Fibroblast of skin of back (primary cell): ENCODE data around the gene HMGA1.

Experiments used
- DNase-seq: peaks from one replicate; pipeline ENCODE4 v3.0.0-alpha.2; 2013

HMGA1 gene

DNA sequence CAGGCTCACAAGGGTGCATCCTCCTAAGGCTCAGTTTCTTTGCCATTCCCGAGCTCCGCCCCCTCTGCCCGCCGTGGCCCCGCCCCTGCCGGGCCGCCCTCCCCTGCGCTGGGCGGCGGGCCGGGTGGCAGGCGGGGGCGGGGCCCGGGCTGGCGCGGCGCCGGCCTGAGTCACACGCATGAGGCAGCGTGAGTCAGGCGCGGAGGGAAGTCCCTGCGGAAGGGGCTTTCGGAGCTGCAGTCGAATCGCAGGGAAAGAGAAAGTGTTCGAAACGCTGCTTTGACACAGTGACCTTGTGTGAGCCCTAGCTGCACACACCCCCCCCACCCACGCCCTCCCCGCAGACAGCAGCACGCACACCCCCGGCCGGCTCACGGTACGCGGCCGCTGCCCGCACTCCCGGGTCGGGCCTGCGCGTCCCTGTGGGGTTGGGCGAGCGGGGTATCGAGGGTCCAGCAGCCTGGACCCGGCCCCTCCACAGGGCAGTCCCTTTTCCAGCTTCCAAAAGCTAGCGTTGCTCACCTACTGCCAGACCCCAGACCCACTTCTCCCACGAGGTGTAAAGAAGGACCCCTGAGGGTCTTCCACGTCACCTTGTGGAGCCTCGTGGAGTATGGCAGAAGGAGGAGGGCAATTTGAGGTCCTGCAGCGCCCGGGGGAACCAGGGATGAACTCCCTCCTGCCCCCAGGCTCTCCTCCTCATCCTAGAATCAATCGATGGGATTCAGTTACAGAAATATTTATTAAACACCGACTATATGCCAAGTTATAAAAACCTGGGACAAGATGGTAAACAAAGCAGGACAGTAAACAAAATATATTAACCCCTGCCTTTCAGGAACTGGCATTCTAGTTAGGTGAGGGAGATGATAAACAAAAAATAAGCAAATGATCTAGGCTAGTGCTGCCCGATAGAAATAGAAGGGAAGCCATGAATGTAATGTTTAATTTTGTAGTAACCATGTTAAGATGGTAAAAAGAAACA is 12.4 kb upstream of the HMGA1 start:
- DNase-seq, result peak; percentile 94

DNA sequence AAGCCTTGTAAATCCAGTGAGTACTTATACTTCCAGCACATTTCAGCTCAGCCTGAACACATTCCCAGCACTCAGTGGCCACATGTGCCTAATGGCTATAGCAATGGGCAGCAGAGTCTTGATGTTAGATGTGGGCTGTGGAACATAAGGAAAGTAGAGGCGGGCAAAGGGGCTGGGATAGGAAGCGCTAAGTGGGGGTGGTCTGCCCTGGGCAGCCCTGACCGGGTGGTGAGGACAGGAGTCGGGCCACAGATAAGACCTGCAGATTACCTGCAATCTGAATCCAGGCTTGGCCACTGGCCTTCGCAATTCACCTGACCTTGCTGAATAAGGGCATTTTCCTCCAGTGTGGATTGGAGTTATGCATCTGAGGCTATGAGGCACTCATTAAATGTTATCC is 11.1 kb upstream of the HMGA1 start:
- no peak for DNase-seq

DNA sequence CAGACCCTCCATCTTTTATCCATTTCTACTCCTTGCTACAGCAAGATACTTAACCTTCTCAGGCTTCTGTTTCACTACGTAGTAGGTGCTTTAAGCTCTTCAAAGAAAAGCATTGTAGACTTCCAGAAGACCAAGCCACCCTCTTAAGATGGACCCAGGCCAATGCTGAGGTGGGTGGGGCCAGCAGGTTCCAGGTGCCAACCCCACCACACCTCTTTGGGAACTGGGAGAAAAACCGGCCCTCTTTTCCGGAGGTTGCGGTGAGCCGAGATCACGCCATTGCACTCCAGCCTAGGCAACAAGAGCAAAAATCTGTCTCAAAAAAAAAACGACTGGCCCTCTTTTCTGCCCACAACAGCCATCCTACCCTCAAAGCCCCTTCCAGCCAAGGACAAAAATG is 10.6 kb upstream of the HMGA1 start:
- no peak for DNase-seq

DNA sequence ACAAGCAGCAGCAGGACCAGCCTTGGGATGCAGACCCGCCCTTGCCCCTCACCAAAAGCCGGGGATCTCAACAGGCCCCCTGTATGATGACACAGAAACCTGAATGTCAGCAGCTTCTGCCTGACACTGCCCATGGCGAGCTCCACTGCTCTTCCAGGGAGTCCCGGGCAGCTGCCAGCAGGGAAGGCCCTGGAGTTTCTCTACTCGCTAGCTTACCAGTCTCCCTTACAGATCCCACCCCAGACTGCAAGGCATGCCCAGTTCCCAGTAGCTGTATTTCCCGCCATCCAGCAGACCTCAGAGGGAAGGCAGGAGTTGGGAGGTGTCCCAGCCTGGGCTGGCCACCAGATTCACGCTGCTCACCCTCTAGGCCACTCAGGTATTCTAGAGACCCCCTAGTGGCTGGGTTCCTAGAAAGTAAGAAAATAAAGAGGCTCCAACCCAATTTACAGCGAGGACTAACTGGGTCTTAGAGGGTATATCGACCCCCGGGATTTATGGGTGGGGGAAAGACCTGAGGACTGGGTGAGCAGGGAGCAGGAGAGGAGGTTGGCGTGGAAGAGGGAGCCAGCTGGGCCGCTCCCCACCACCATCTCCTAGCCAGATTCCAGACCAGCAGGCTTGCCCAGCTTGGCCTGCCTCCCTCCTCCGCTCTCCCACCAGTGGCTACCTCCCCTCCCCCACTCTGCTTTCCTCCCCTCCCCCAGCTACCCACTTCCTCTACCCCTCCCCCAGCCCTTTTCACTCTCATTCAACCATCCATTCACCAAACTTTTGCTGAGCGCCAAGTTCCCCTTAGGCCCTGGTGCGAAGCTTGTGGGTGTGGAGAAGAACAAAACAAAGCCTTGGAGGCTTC is 9.7 kb upstream of the HMGA1 start:
- DNase-seq, result no peak

DNA sequence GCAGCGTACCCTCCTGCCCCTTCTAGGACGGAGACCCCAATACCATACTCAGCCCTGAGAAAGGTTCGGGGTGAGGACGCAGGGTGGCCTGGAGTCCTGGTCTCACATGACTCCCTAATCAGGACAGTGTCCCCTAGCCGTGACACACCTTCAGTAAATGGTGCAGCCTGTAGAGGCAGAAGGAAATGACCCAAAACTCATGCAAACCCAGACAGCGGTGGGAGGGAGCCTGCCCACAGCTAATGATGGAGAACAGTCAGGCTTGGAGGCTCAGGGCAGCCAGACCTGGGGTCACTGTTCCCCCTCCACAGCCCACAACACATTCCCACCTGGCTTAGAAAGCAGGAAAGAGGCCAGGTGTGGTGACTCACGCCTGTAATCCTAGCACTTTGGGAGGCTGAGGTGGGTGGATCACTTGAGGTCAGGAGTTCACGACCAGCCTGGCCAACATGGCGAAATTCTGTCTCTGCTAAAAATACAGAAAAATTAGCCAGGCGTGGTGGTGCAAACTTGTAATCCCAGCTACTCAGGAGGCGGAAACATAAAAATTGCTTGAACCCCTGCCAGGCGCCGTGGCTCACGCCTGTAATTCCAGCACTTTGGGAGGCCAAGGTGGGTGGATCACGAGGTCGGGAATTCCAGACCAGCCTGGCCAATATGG is 8.8 kb upstream of the HMGA1 start:
- no peak for DNase-seq

DNA sequence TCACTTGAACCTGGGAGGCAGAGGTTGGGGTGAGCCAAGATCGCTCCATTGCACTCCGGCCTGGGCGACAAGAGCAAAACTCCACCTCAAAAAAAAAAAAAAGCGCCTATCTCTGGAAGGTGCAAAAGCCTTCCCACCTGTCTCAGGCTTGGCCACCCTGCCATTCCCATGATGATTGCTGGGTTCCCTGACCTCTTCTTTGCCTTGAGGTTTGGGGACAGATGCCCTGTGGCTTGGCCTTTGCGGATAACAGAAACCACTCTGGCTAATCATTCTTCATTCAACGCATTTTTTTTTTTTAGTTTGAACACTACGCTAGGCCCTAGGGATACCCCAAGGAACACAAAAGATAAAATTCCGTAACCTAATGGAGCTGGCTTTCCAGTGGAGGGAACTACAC is 6.8 kb upstream of the HMGA1 start:
- DNase-seq, result no peak

DNA sequence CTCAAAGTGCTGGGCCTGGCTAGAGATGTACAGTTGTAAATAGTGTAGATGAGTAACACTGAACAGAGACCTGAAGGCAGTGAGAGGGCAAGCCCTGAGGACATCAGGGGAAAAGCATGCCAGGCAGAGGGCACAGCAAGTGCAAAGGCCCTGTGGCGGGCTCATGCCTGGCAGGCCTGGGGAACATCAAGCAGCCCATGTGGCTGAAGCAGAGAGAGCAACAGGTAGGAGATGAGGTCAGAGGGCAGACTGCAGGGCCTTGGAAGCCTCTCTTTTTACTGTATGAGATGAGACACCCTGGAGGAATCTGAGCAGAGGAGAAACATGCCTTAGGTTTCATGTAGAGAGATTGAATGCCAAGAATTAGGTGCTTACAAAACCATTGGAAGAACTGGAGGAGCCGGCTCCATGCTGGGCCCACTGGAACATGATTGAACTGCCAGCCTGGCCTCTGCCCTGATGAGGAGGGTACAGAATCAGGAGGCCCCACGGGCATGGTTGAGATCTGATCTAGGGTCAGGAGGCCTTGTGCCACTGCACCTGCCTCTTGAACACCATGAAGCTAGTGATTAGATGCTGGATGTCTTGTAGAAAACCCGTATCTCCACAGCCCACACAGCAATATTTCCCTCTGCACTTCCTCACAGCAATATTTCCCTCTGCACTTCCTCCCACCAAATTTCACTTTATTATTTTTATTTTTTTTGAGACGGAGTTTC is 5.9 kb upstream of the HMGA1 start:
- no peak for DNase-seq

DNA sequence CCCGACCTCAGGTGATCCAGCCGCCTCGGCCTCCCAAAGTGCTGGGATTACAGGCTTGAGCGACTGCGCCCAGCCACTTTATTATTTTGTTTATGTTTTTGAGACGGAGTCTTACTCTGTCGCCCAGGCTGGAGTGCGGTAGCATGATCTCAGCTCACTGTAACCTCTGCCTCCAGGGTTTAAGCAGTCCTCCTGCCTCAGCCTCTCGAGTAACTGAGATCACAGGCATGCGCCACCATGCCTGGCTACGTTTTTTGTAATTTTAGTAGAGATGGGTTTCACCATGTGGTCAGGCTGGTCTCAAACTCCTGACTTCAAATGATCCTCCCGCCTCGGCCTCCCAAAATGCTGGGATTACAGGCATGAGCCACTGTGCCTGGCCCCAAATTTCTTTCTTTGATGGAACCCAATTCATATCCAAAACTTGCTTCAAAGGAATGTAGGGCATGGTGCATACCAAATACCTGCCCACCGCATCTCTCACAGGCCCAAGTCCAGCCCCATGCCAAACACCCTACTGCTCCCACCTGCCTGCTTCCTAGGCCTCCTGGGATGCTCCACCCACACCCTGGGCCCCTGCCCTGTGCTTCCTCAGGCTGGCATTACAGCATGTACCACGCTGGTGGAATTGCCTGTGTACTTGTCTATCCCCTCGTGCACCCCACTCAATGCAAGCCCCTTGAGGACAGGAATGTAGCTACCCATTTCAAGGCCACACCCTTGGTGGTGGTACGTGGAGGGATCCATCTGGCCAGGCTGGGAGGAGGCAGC is 4.9 kb upstream of the HMGA1 start:
- no peak for DNase-seq

DNA sequence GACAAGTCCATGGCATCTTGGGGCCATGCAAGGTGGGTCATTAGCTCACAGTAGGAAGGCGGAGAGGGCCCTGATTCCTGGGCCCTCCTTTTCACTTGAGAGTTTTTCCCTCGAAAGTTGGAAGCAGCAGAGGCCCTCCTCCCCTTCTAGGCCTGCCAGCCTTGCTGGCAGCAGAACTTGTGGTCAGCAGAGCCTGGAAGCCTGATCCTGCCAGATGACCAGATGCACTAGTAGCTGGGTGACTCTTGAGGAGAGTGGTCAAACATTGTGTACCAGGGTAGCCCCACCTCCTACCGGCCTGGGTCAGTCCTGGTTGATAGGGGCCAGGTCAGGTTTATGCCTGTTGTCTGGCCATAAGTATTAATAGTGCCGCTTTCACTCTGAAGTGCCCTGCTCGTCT is 3.8 kb upstream of the HMGA1 start:
- no peak for DNase-seq

DNA sequence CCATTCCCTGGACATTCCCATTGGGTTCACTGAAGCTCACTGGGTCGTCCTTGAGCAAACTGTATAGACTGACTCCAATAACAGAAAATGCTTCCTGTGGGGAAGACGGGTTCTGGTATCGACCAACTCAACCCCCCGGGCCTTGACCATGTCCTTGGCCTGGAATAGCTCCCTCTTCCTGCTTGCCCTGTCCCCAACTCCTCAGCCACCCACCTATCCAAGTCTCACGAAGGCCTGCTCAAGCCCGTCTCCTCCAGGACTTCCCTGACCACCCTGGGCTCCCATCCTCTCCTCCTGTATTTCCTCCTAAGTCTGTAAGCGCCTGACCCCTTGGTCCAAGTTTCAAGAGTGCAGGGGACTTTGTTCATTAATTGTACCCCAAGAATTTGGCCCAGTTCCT is 2.8 kb upstream of the HMGA1 start:
- DNase-seq, result no peak

DNA sequence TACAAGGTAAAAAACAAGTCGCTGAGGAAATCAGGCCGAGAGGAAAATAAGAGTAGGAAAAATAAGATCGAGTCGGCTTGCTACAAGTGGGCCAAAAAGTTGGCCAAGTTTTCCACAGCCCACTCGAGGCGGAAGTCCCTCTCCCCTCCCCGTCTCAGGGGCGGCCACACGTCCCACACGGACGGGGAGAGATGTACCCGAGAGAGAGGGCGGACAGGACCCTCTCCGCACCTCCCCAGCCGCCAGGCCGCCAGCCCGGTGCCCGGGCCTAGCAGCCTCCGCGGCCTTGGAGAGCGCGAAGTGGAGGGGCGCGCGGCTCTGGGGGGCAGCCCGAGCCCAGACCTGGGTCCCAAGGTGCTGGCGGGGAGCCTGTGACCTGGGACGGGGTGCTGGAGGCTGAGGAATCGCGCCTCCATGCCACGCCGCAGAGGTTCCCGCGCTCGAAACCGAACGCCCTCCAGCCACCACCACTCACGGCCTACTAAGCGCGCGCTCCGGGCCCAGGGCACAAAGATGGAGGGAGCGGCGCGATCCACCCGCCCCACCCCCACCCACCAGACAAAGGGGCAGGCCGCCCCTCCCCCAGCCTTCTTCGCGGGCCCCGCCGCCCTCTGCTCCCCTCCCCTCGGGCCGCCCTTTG is 1.9 kb upstream of the HMGA1 start:
- no peak for DNase-seq

DNA sequence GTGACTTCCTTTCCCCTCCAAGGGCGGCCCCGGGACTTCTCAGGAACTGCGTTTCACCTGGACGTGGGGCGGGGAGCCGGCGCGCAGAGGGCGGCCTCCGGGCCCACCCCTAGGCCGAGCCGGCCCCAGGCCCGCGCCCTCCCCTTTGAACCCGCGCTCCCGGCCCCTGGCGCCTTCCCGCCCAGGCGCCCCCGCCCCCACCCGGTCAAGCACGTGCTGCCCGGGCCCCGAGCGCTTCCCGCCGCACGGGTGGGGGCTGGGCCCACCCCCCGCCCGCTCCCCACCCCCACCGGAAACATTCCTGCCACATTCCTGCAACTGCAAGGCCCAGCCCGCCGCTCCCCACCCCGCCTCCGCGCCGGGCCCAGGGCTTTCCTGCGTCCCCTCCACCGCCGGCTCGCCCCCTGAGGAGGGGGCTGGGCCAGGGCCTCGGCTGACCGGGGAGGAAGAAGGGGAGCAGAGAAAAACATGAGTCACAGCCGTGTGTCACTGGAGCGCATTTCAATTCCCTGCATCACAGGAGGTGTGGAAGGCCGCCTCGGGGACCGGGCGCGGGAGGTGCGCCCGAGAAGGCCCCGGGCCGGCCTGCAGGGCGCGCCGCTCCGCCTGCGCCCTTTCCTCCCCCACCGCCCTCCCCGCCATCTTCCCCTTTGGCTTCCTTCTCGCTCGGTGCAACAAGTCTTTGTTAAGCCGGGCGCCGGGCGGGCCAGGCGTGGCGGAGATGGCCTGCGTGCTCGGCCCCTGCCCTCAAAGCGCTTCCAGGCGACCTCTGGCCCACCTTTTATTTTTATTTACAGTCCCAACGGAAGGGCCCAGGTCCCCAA is 1.2 kb upstream of the HMGA1 start:
- DNase-seq, result peak; percentile 94

DNA sequence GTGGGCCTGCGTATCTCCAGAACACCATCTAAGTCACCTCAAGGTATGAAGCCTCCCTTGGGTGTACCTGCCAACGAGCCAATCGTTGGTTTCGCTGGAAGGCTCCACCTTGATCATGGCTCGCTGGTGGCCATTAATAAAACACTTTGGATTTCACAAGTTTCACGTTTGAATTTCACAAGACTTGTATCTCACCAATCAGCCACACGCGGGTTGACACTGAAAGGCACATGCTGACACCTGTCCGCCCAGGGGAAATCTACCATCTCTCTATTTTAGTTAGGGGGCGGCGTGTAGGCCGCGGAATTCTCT is 586 bp upstream of the HMGA1 start:
- peak; percentile 18 for DNase-seq

DNA sequence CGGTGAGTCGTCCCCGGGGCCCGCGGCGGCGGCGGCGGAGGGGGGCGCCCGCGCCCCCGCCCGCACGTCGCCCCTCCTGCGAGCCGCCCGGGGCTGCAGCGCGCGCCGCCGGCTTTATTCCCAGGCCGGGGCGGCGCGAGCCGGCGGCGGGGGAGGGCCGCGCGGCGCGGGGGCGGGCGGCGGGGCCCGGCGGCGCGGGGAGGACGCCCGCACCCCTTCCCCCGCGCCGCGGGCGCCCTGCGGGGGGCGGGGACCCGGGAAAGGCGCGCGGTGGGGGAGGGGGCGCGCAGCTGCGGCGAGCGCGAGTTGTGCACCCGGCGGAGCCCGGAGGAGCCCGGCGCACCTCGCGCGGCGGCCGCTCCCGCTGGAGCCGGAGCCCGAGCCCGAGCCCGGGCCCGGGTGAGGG is 646 bp downstream of the HMGA1 start:
- no peak for DNase-seq

DNA sequence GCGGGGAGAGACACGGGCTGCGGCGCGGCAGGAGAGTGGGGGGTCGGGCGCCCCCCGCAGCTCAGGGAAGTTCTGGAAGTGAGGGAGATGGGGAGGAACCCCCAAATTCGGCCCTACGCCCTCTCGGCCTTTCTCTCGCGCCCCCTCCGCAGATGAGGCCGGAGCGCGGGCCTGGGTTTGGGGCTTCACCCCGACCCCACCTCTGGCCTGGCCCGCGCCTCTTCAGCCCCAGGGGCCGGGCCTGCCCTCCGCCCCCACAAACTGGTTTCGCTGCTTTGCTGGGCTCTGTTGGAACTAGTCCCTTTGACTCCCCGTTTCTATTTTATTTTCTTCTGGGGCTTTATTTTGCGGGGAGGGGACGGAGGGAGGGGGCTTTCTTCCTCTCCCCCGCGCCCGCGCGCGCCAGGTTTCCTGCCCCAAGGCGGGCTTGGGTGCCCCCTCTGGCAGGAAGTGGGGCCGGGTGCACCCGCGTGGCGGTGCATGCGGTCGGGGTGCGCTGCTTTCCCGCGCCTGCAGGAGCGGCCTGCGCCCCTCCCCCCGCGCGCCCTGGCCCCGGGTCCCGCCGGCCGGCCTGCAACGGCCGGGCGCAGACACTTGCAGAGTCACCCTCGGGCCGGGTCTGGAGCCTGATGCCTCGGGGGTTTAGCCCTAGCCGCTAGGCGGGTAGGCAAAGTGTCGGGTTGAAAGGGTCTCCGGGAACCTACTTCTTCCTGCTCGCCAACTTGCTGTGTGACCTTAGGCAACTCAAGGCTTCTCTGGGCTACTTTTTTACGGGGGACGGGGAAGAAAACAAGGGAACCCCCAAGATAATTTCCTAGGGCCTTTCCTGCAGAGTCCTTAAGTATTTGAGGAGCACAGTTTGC is 1.3 kb downstream of the HMGA1 start:
- DNase-seq, result peak; percentile 45

DNA sequence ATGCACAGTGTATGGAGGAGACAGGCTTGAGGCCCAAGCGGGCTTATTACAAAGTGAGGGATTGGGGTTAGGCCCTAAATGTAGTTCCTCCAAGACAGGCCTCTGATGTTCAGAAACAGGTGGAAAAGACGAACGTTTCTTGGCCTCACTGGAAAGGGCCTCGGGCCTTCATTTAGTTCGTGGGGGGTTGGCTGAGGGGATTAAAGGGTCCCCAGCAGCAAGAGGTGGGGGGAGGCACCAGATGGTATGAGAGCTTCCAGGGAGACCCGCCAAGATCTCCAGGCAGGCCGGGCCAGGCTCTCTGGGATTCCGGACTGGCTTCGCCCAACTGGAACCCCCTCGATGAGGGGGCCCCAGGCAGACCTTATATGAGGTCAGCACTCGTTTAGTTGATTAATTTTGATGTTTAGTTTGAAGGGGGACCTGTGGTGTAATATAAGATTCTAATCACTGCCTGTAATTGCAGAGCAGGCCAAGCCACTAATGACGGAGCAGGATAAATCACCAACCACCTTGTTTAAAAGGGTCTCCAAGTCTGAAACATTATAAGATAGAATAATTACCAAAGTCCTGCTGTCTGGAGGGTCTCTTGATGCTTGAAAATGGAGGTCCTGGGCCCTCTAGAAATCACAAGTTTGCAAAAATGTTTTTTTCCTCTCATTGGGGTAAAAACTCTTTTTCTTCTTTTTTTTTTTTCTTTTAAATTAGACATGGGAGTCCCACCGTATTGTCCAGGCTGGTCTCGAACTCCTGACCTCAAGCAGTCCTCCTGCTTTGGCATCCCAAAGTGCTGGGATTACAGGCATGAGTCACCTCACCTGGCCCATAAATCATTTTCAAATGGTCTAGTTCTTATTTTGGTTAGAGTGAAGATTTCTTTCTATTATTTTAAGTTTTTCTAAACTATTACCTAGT is 2.2 kb downstream of the HMGA1 start:
- no peak for DNase-seq

DNA sequence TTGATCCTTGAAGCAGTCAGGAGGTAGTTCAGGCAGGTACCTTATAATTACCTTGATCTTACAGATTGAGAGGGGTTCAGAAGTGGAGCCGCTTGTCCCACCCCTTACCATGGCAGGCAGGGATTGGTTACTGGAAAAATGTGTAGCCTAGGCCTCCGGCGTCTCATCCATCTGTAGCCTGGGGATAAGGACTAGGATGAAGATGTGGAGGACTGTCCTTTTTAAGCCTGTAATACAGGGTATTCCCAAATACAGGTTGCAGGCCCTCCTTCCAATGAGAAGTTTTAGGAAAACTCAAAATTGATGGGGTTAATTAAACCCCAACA is 2.8 kb downstream of the HMGA1 start:
- no peak for DNase-seq

DNA sequence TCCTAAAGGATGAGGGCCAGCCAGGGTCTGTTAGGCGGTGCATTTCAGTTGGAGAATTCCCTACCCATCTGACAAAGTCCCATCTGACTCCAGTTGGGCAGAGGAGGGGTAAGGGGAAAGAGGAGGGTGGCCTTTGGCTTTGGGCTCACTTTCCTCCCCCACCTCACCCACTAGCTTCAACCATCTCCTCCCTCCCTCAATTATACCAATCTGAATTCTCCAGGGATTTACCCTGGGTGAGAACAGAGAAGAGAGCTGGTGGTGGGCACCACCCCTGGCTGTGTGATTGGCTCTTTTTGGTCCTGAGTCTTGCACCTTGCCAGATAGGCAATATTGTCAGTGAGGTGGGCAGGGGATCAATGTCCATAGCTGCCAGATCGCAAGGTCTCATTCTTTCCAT is 3.2 kb downstream of the HMGA1 start:
- no peak for DNase-seq
